ENCODE results near the gene CDK11A. TPM values are rescaled to one million over a fixed set of nuclear protein-coding genes. Genes with fewer than 3 reads are reported as not detected.

The CDK11A gene
- 7.5 and 19.1 TPM in 2 replicates for total RNA-seq

DNA sequence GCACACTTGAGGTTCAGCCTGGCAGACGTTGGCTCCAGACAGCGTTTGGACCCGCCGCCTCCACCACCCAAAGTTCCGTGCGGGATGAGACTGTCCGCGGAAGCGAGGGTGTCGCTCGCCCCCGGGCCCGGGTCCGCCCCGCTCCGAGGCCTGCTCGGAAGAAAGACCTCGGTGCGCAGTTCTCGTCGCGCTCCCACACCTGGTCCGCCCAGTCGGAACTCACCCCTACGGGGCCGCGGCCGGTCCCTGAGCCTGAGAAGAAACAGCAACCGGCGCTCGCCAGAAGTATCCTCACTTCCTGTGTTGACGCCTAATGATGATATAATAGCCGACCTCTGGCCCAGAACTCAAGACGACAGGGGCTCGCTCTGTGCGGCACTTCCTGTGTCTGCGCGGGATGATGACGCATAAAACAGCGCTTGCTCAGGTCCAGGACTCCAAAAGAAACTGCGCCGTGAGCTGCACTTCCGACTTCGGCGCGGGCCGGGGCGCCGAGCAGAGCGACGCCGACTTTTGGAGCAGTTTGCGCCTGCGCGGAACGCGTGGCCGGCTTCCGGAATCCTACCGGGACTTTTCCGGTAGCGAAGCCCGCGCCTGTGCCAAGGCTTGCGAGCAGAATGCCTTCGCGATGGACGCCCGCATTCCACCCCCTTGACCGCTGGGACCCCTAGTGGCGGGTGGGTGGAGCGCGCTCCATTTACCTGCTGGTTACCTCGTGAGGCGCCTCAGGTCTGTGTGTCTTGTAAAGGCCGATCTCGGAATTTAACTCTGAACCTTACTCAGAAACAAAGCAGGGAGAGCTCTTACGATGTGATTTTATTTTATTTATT lies at the start of gene CDK11A:
Gene CDK11A (minus strand): TSS at position 323 of the 830 bp plus-strand sequence. CDS start 1,539 bp downstream, outside the sequence.

DNA sequence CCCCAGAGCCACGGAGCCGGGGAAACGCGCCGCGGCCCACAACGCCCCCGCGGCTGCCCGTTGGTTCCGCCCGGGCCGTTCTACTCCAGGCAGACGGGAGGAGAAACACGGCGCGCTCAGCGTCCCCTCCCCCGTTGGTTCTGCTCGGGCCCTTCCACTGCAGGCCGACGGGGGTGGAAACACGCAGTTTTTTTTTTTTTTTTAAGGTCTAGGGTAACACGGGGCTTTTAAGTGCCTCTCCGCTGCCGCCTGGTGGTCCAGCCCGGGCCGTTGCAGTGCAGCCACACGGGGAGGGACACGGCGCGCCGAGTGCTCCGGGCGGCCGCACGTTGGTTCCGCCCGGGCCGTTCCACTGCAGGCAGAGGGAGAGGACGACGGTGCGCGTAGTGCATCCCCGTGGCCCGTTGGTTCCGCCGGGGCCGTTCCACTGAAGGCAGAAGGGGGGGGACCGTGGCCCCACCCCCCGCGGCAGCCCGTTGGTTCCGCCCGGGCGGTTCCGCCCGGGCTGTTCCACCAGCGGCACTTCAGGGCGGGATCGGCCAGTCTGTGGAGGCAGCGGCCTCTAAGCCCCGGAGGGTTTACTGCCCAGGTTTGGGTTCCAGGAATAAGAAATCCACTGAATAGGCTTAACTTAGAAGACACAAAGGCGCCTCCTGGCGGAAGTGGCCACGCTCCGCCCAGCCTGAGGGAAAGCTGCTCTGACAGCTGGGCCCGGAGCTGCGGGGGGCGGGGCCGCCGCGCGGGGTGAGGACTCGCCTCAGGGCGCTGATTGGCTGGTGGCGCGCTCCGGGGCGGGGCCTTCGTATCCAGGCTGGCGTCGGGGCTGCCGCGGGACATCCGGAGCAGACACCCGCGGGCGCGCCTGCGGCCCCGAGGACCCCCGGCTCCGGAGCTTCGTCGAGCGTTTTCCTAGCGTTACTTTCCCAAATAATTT lies 31.2 kb downstream of the CDK11A start, which contains the start of gene SLC35E2B:
Gene SLC35E2B (minus strand): TSS at position 82 of the 934 bp plus-strand sequence. CDS start 16,096 bp downstream, outside the sequence.

DNA sequence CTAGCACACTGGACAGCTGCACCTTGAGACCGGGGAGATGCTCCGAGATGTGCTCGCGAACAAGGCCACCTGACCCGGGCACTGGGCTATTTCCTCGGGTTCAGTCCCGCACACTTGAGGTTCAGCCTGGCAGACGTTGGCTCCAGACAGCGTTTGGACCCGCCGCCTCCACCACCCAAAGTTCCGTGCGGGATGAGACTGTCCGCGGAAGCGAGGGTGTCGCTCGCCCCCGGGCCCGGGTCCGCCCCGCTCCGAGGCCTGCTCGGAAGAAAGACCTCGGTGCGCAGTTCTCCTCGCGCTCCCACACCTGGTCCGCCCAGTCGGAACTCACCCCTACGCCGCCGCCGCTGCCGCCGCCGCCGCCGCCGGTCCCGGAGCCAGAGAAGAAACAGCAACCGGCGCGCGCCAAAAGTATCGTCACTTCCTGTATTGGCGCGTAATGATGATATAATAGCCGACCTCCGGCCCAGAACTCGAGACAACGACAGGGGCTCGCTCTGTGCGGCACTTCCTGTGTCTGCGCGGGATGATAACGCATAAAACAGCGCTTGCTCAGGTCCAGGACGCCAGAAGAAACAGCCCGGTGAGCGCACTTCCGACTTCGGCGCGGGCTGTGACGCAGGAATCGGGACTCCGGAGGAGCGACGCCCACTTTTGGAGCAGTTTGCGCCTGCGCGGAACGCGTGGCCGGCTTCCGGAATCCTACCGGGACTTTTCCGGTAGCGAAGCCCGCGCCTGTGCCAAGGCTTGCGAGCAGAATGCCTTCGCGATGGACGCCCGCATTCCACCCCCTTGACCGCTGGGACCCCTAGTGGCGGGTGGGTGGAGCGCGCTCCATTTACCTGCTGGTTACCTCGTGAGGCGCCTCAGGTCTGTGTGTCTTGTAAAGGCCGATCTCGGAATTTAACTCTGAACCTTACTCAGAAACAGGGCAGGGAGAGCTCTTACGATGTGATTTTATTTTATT lies 65.3 kb downstream of the CDK11A start, which contains the start of gene CDK11B:
Gene CDK11B (minus strand): TSS at position 422 of the 967 bp plus-strand sequence. CDS start 1,519 bp downstream, outside the sequence.

Other genes with a start within 250 kb of the CDK11A start
- gene ATAD3A, start 212.2 kb downstream of the CDK11A start, total RNA-seq = 7.9 and 21.6 TPM in 2 replicates
- gene TMEM240, start 183.7 kb downstream of the CDK11A start, total RNA-seq = 2.2 and 3.2 TPM in 2 replicates
- 54.5 TPM in 2 replicates for gene SSU72, start 149.5 kb downstream of the CDK11A start, total RNA-seq
- gene FNDC10, start 124.2 kb downstream of the CDK11A start, total RNA-seq = 2.1 and 3.1 TPM in 2 replicates
- gene MIB2, start 108.9 kb downstream of the CDK11A start, total RNA-seq = 35.7 and 37.9 TPM in 2 replicates
- 0.52 TPM in 1 of 2 replicates, not detected in the other for gene MMP23B, start 92.2 kb downstream of the CDK11A start, total RNA-seq
- gene CDK11B, start 65.4 kb downstream of the CDK11A start, total RNA-seq = 8.2 and 8.5 TPM in 2 replicates
- 32.3 and 39.0 TPM in 2 replicates for gene SLC35E2B, start 31.6 kb downstream of the CDK11A start, total RNA-seq
- gene NADK, start 54.1 kb upstream of the CDK11A start, total RNA-seq = 39.5 and 47.7 TPM in 2 replicates
- gene GNB1, start 166.7 kb upstream of the CDK11A start, total RNA-seq = 90.7 and 91.3 TPM in 2 replicates
- 0.22 and 0.26 TPM in 2 replicates for gene CALML6, start 190.9 kb upstream of the CDK11A start, total RNA-seq
- 0.39 TPM in 1 of 2 replicates, not detected in the other for gene TMEM52, start 194.9 kb upstream of the CDK11A start, total RNA-seq